Measurements from ENCODE around the gene UGT3A2.

UGT3A2 gene

GRCh38 chr5:35999547-35999946 lies 67.1 kb downstream of the UGT3A2 start:
- no peak for DNase-seq

- no peak for DNase-seq
These were observed 70.6 kb downstream of the UGT3A2 start for GRCh38 chr5:35996076-35996475.

- no peak for DNase-seq
These were observed 75.6 kb downstream of the UGT3A2 start, which contains the start of gene UGT3A1 for GRCh38 chr5:35990941-35991611. UGT3A1 (minus strand) TSS chr5:35991390; CDS start chr5:35991240, 150 bp downstream.

GRCh38 chr5:35990520-35990919 lies 76.2 kb downstream of the UGT3A2 start:
- DNase-seq = no peak

- DNase-seq = no peak
These were observed 78.2 kb downstream of the UGT3A2 start for GRCh38 chr5:35988529-35988928.

GRCh38 chr5:35987776-35988175 lies 78.9 kb downstream of the UGT3A2 start:
- no peak for DNase-seq
